Prostate gland (tissue), 2 donors: ENCODE measurements around the gene TASP1. TPM values are rescaled to one million over a fixed set of nuclear protein-coding genes. Genes with fewer than 3 reads are reported as not detected.
"Not testable (repeated sequence)": the region's sequence is repeated elsewhere in the genome, so short reads cannot be mapped to it uniquely, and the experiment has no call there.

Experiments
- DNase-seq: peaks from one replicate; pipeline ENCODE4 v3.0.0-alpha.2; 2019; ENCODE audit warnings: low spot score
- H3K27ac ChIP-seq, 2 donors: fragments of 200-600 bp; sonication (generic); 2 replicates each; pipeline ENCODE4 v1.5.1; 2017 to 2019
- H3K27me3 ChIP-seq: fragments of 200-600 bp; sonication (generic); replicated peaks from 2 replicates; pipeline ENCODE4 v1.5.1; 2019; ENCODE audit not compliant: insufficient read depth
- H3K36me3 ChIP-seq, 2 donors: fragments of 200-600 bp; sonication (generic); 1 replicate in 1 of 2; 2 replicates in 1 of 2; pipeline versions ENCODE4 v1.5.1 to v1.8.1; 2017 to 2019
- H3K4me1 ChIP-seq: fragments of 200-600 bp; sonication (generic); replicated peaks from 2 replicates; pipeline ENCODE4 v1.5.1; 2019
- H3K4me3 ChIP-seq, 2 donors: fragments of 200-600 bp; sonication (generic); 2 replicates each; pipeline ENCODE4 v1.5.1; 2017 to 2019
- H3K9me3 ChIP-seq: fragments of 200-600 bp; sonication (generic); 2 replicates; pipeline ENCODE4 v1.5.1; 2017
- CTCF ChIP-seq, 4 experiments: fragments of 200-600 bp in 2 of 4; fragments of 450-650 bp in 2 of 4; sonication (generic) in 2 of 4; IDR thresholded peaks; 1 replicate in 3 of 4; 2 replicates in 1 of 4; pipeline ENCODE4 v1.5.1; 2016 to 2019; ENCODE audit warnings: antibody characterized with exemption in 4 of 4, mild to moderate bottlenecking in 2 of 4, moderate library complexity in 2 of 4
- POLR2A ChIP-seq: fragments of 450-650 bp; IDR thresholded peaks from one replicate; pipeline ENCODE4 v1.6.1; 2016; ENCODE audit warnings: antibody characterized with exemption, mild to moderate bottlenecking
- POLR2AphosphoS5 ChIP-seq: sonication (generic); formaldehyde crosslinking; IDR thresholded peaks from one replicate; pipeline ENCODE4 v1.6.1; 2017; ENCODE audit warnings: antibody characterized with exemption
- WGBS: methylation state at CpG from one replicate; pipeline ENCODE4 v1.1.5; 2018; 5-methylcytosine and 5-hydroxymethylcytosine counted together
- intact Hi-C: fragments of 100-400 bp; cut with DNase I; formaldehyde crosslinking; loops from one replicate; pipeline ENCODE4 v1.14.2; 2022
- total RNA-seq, 2 donors: library from RNA; depleted of rRNA; stranded (reverse); fragments of >200 nt; gene quantifications; one replicate each; pipeline ENCODE4 v1.1.0, GENCODE V29; 2016

TASP1 gene
- total RNA-seq, 2 donors from 2014 or later: 9.3 to 14.2 TPM

- Histone ChIP-seq H3K4me3 (no peak overlapping the region), H3K9me3 (no peaks in the 10 kb centered on the region)
- intact Hi-C loops: no loop called here
These were observed 9.8 kb upstream of the TASP1 start for GRCh38 chr20:13648291-13649228.

DNA sequence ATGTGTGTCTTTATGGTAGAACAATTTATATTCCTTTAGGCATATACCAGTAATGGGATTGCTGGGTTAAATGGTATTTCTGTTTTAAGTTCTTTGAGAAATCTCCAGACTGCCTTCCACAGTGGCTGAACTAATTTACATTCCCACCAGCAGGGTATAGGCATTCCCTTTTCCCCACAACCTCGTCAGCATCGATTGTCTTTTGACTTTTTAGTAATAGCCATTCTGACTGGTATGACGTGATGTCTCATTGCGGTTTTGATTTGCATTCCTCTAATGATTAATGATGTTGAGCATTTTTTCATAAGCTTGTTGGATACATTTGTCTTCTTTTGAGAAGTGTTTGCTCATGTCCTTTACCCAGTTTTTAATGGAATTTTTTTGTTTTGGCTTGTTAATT is 5.3 kb upstream of the TASP1 start:
- 56% methylated on average over 4 of the region's 4 CpGs for WGBS
- intact Hi-C loops: no loop called here
- no peaks in the 10 kb centered on the region for H3K36me3 ChIP-seq
- H3K9me3 ChIP-seq: no peaks in the 10 kb centered on the region
- no peaks in the 10 kb centered on the region for H3K27me3 ChIP-seq
- no peak for DNase-seq
- no peaks in the 10 kb centered on the region for H3K4me1 ChIP-seq
- TF ChIP-seq POLR2A: no peak
- no peak for TF ChIP-seq POLR2AphosphoS5
- TF ChIP-seq CTCF (IDR thresholded peaks at IDR 0.05): no peak
- H3K27ac ChIP-seq: no peak overlapping the region
- H3K4me3 ChIP-seq: no peak overlapping the region

More at GRCh38 chr20:13648291-13649228, 9.8 kb upstream of the TASP1 start:
- DNase-seq: no peak
- H3K27ac ChIP-seq: no peak overlapping the region
- no peaks in the 10 kb centered on the region for H3K36me3 ChIP-seq
- 65% methylated on average over 10 of the region's 10 CpGs for WGBS
- no peaks in the 10 kb centered on the region for H3K27me3 ChIP-seq
- TF ChIP-seq CTCF (IDR thresholded peaks at IDR 0.05) (no peak), POLR2AphosphoS5 (no peak), POLR2A (no peak)
- no peaks in the 10 kb centered on the region for H3K4me1 ChIP-seq

DNA sequence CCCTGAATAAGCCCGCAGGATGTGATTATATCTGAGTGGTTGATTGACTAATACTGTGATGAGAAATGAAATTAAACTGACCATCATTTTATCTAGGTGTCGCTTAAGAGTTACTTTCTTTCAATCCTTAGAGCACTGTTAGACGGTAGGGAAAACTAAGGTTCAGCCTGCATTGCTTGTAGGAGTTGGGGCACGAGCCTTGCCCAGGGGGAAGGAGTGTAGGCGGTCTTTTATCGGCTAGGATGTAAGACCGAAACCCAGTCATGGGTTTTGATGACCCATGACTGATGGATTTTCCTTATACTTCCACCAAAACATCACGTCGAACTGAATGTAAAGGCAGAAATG is 392 bp upstream of the TASP1 start:
- WGBS: 10% methylated on average over 9 of the region's 9 CpGs
- intact Hi-C loops: loop anchor here (10.0 kb wide), 1 partner anchor 96 kb away; no protein-coding TSS in a partner anchor

GRCh38 chr20:13638162-13638495 is 603 bp downstream of the TASP1 start:
- Histone ChIP-seq H3K4me3 (peak overlapping the region; percentile 69 to 84), H3K4me1 (no peaks in the 10 kb centered on the region), H3K9me3 (no peaks in the 10 kb centered on the region), H3K27ac (peak overlapping the region; percentile 71 to 75), H3K36me3 (no peaks in the 10 kb centered on the region), H3K27me3 (no peaks in the 10 kb centered on the region)
- 2% methylated on average over 7 of the region's 7 CpGs for WGBS
- no peak for DNase-seq
- intact Hi-C loops: loop anchor here (10.0 kb wide), 1 partner anchor 97 kb away; no protein-coding TSS in a partner anchor
- TF ChIP-seq POLR2A: no peak
- no peak for TF ChIP-seq POLR2AphosphoS5
- no peak for TF ChIP-seq CTCF (IDR thresholded peaks at IDR 0.05)

More for the DNA sequence above, 392 bp upstream of the TASP1 start:
- Histone ChIP-seq H3K36me3 (no peaks in the 10 kb centered on the region), H3K27ac (peak overlapping the region; percentile 71 to 75), H3K9me3 (no peaks in the 10 kb centered on the region), H3K27me3 (no peaks in the 10 kb centered on the region), H3K4me3 (peak overlapping the region; percentile 69 to 84), H3K4me1 (no peaks in the 10 kb centered on the region)
- DNase-seq: no peak
- TF ChIP-seq CTCF (IDR thresholded peaks at IDR 0.05) (no peak), POLR2AphosphoS5 (peak; percentile 3), POLR2A (no peak)

DNA sequence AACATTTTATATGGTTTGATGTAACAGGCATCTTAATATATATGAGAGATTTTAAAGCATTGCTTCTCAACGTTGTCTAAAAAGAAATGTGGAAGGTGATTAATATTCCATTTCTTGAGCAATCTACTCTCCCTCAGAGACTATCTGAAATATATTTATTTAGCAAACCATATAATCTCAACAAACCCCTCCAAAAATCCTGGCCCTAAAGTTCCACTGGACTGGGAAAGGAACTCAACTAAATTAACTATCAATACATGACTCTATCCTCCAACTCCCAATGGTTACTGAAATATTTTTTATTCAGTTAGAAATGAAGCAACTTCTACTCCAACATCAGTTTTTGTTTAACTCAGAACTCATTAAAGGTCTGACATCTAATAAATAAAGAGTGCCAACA is 6.3 kb downstream of the TASP1 start:
- no peak for TF ChIP-seq CTCF (IDR thresholded peaks at IDR 0.05)
- no peak for TF ChIP-seq POLR2A
- no peak for TF ChIP-seq POLR2AphosphoS5
- no peaks in the 10 kb centered on the region for H3K36me3 ChIP-seq
- H3K4me1 ChIP-seq: no peaks in the 10 kb centered on the region
- intact Hi-C loops: loop anchor here (10.0 kb wide), 1 partner anchor 102 kb away; no protein-coding TSS in a partner anchor
- no peak overlapping the region for H3K4me3 ChIP-seq
- H3K27me3 ChIP-seq: no peaks in the 10 kb centered on the region
- H3K9me3 ChIP-seq: no peaks in the 10 kb centered on the region
- WGBS: 83% methylated on average over 1 of the region's 1 CpG
- no peak for DNase-seq
- no peak overlapping the region for H3K27ac ChIP-seq

DNA sequence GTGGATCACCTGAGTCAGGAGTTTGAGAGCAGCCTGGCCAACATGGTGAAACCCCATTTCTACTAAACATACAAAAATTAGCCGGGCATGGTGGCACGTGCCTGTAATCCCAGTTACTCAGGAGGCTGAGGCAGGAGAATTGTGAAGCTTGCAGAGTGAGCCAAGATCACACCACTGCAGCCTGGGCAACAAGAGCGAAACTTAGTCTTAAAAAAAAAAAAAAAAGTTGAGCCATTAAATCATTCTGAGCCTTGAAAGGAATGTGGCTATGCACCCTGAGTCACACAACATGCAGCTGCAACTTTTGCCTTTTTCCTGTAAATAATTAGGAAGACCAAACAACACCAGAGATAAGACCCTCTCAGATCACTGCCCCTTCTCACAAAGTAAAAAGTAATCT is 11.2 kb downstream of the TASP1 start:
- 65% methylated on average over 3 of the region's 3 CpGs for WGBS
- DNase-seq, H3K36me3 ChIP-seq, H3K9me3 ChIP-seq, H3K4me1 ChIP-seq, intact Hi-C loops, H3K27me3 ChIP-seq, H3K27ac ChIP-seq, H3K4me3 ChIP-seq: not testable (repeated sequence)
